ENCODE measurements around the gene VAPA.

VAPA gene

DNA sequence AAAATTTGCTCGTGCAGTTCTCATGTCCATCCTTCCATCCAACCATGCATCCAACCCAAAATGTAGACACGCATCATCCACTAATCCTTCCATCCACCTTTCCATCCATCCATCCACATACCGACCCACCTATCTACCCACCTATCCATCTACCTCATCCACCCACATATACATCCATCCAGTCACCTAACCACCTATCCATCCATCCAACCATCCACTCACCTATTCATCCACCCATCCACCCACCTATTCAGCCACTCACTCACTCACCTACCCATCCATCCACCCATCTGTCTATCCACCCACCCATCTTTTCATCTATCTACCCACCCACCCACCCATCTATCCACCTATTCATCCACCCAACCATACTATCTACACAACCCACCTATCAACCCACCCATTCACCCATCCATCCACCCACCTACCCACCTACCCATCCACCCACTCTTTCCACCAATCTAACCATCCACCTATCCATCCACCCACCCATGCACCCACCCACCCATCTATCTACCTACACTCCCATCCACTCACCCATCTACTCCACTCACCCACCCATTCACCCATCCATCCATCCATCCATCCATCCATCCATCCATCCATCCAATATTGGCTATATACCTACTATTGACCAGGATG is 94.3 kb downstream of the VAPA start:
- DNase-seq, result no peak
